Raji (cell line): ENCODE data around the gene UBA6.

Experiments
- POLR2A ChIP-seq: IDR thresholded peaks from 2 replicates; pipeline ENCODE4 v1.6.1; 2011; ENCODE audit warnings: low read depth, low read length, control low read depth; ENCODE audit not compliant: insufficient read depth

UBA6 gene

GRCh38 chr4:67719953-67720617 is 19.1 kb upstream of the UBA6 start:
- TF ChIP-seq POLR2A = no peak

GRCh38 chr4:67718848-67719247 is 17.9 kb upstream of the UBA6 start:
- TF ChIP-seq POLR2A = no peak

- TF ChIP-seq POLR2A = no peak
Measured at GRCh38 chr4:67717586-67717985, 16.6 kb upstream of the UBA6 start.

- no peak for TF ChIP-seq POLR2A
Measured at GRCh38 chr4:67714955-67715354, 14.0 kb upstream of the UBA6 start.

- TF ChIP-seq POLR2A = no peak
Measured at GRCh38 chr4:67714248-67714583, 13.3 kb upstream of the UBA6 start.

- no peak for TF ChIP-seq POLR2A
Measured at GRCh38 chr4:67713529-67714247, 12.7 kb upstream of the UBA6 start.

- no peak for TF ChIP-seq POLR2A
Measured at GRCh38 chr4:67712650-67713528, 11.9 kb upstream of the UBA6 start.

GRCh38 chr4:67712000-67712625 is 11.2 kb upstream of the UBA6 start:
- TF ChIP-seq POLR2A = no peak

GRCh38 chr4:67704843-67705242 is 3.9 kb upstream of the UBA6 start:
- no peak for TF ChIP-seq POLR2A

GRCh38 chr4:67702166-67702565 is 1.2 kb upstream of the UBA6 start:
- no peak for TF ChIP-seq POLR2A

GRCh38 chr4:67701517-67701850 is 529 bp upstream of the UBA6 start:
- TF ChIP-seq POLR2A = no peak

- TF ChIP-seq POLR2A = no peak
Measured at GRCh38 chr4:67700116-67700737, 728 bp downstream of the UBA6 start.

- no peak for TF ChIP-seq POLR2A
Measured at GRCh38 chr4:67699603-67700002, 1.4 kb downstream of the UBA6 start.

GRCh38 chr4:67697860-67698687 is 2.9 kb downstream of the UBA6 start:
- TF ChIP-seq POLR2A = no peak

GRCh38 chr4:67696061-67696460 is 4.9 kb downstream of the UBA6 start:
- no peak for TF ChIP-seq POLR2A

- no peak for TF ChIP-seq POLR2A
Measured at GRCh38 chr4:67694662-67695061, 6.3 kb downstream of the UBA6 start.
